Right renal pelvis (tissue), 4 donors: ENCODE data around the gene EYA2. TPM values are rescaled to one million over a fixed set of nuclear protein-coding genes. Genes with fewer than 3 reads are reported as not detected.

Source experiments
- DNase-seq, 4 donors: peaks; one replicate each; pipeline ENCODE4 v3.0.0-alpha.2; 2013; ENCODE audit warnings: low read depth in 4 of 4, low spot score in 3 of 4, missing footprints in 1 of 4
- polyA plus RNA-seq, 4 donors: library from polyadenylated mRNA; unstranded; fragments of 120-200 nt; gene quantifications; one replicate each; pipeline ENCODE4 v1.2.1, GENCODE V29; 2013; ENCODE audit not compliant: insufficient read length in 4 of 4

EYA2 gene
- polyA plus RNA-seq, 4 donors, result 0.67 to 1.7 (median 1.0) TPM

- DNase-seq, result no peak
These were observed 80.2 kb downstream of the EYA2 start for GRCh38 chr20:46974669-46975434.

GRCh38 chr20:46975976-46976375 is 81.3 kb downstream of the EYA2 start:
- no peak for DNase-seq

GRCh38 chr20:46977204-46977603 is 82.6 kb downstream of the EYA2 start:
- no peak for DNase-seq

- DNase-seq, result no peak
These were observed 83.4 kb downstream of the EYA2 start for GRCh38 chr20:46977909-46978588.

- DNase-seq, result no peak
These were observed 84.4 kb downstream of the EYA2 start for GRCh38 chr20:46978951-46979491.

- DNase-seq, result no peak
These were observed 85.1 kb downstream of the EYA2 start for GRCh38 chr20:46979603-46980241.

- no peak for DNase-seq
These were observed 86.5 kb downstream of the EYA2 start for GRCh38 chr20:46981184-46981583.

GRCh38 chr20:46983466-46983865 is 88.8 kb downstream of the EYA2 start:
- DNase-seq, result no peak

- DNase-seq, result no peak
These were observed 89.8 kb downstream of the EYA2 start for GRCh38 chr20:46984405-46984804.

GRCh38 chr20:46985250-46985649 is 90.6 kb downstream of the EYA2 start:
- DNase-seq, result no peak

GRCh38 chr20:46985671-46986070 is 91.0 kb downstream of the EYA2 start:
- DNase-seq, result no peak

- DNase-seq, result no peak
These were observed 92.4 kb downstream of the EYA2 start for GRCh38 chr20:46987001-46987400.

- DNase-seq, result no peak
These were observed 95.5 kb downstream of the EYA2 start for GRCh38 chr20:46990017-46990595.

GRCh38 chr20:46990596-46991104 is 96.0 kb downstream of the EYA2 start:
- no peak for DNase-seq

- DNase-seq, result no peak
These were observed 96.5 kb downstream of the EYA2 start for GRCh38 chr20:46991168-46991567.

GRCh38 chr20:46991880-46992639 is 97.4 kb downstream of the EYA2 start:
- DNase-seq, result no peak

GRCh38 chr20:46992640-46993035 is 98.0 kb downstream of the EYA2 start:
- no peak for DNase-seq

- no peak for DNase-seq
These were observed 98.9 kb downstream of the EYA2 start for GRCh38 chr20:46993465-46994095.

- DNase-seq, result no peak
These were observed 99.7 kb downstream of the EYA2 start for GRCh38 chr20:46994341-46994740.
